Caki2 (cell line): ENCODE data around the gene TLX3. TPM values are rescaled to one million over a fixed set of nuclear protein-coding genes. Genes with fewer than 3 reads are reported as not detected.
"Not testable (repeated sequence)": the region's sequence is repeated elsewhere in the genome, so short reads cannot be mapped to it uniquely, and the experiment has no call there.

Experiments used
- DNase-seq: peaks from one replicate; pipeline ENCODE4 v3.0.0-alpha.2; 2015; ENCODE audit warnings: low read depth
- in situ Hi-C: cut with HindIII; loops from 2 replicates; pipeline ENCODE4 v1.10.0; 2016; ENCODE audit warnings: low sequenced_read_pairs, low pct_unique_long_range_greater_than_20kb, mixed read lengths
- total RNA-seq: library from RNA; depleted of rRNA; stranded (reverse); fragments of >200 nt; shearing (Covaris generic); gene quantifications from 2 replicates; pipeline ENCODE4 v1.2.3, GENCODE V29; 2014; ENCODE audit warnings: low replicate concordance; rRNA removed

Gene TLX3
- total RNA-seq, 1 experiment from 2014 or later, result not detected

DNA sequence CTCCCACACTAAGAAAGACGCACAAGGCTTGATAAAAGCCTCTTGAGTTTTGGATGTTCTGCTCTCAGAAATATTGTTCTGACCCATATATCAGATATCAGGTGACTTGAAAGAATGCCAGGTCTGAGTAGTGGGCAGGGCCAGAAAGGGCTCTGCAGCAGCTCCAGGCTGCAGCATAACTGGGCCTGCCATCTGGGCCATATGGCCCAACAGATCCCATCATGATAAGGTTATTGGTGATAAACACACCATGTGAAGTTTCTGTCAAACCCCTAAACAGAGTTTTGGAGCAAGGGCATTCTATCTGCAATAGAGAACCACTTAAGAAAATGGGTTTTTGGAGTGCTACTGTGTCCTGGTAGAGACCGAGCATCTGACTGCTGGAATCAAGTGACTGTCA is 48.8 kb downstream of the TLX3 start:
- in situ Hi-C loops, result no loop called here
- DNase-seq, result no peak

DNA sequence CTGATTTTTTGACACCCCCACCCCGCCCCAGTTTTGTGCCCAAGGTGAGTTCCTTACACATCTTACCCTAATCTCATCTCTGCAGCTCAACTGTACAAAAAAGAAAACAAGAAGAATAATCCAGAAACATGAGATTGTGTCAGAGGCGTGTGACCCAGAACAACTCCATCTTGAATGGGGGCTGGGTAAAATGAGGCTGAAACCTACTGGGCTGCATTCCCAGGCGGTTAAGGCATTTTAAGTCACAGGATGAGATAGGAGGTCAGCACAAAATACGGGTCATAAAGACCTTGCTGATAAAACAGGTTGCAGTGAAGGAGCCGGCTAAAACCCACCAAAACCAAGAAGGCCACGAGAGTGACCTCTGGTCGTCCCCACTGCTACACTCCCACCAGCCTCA is 52.1 kb downstream of the TLX3 start:
- DNase-seq, in situ Hi-C loops: not testable (repeated sequence)

Other genes with a start within 250 kb of the TLX3 start
- 2,650 and 4,923 TPM in 2 replicates for gene NPM1, start 78.6 kb downstream of the TLX3 start, total RNA-seq
- gene FGF18, start 110.4 kb downstream of the TLX3 start, total RNA-seq, result 3.6 and 9.5 TPM in 2 replicates